SK-N-SH treated with all-trans-retinoic acid at 6 μM for 48 hours (cell line): ENCODE results near the gene CHSY1.
"Not testable (repeated sequence)": the region's sequence is repeated elsewhere in the genome, so short reads cannot be mapped to it uniquely, and the experiment has no call there.

Source experiments
- ARNTL ChIP-seq: fragments of 450-650 bp; formaldehyde crosslinking; IDR thresholded peaks from 2 replicates; pipeline ENCODE4 v1.5.0; 2020; ENCODE audit warnings: low read depth, mild to moderate bottlenecking, moderate library complexity, borderline replicate concordance
- BACH2 ChIP-seq: fragments of 250-450 bp; sonication (Bioruptor Pico); IDR thresholded peaks from 2 replicates; pipeline ENCODE4 v1.9.0; 2021; ENCODE audit warnings: mild to moderate bottlenecking, borderline replicate concordance
- ESRRG ChIP-seq: fragments of 250-450 bp; sonication (Bioruptor Pico); IDR thresholded peaks from 2 replicates; pipeline ENCODE4 v1.6.1; 2021; ENCODE audit warnings: mild to moderate bottlenecking
- OSR1 ChIP-seq: fragments of 250-450 bp; sonication (Bioruptor Pico); IDR thresholded peaks from 2 replicates; pipeline ENCODE4 v1.8.0; 2022; ENCODE audit warnings: moderate library complexity, mild to moderate bottlenecking, inconsistent platforms
- RARB ChIP-seq: fragments of 250-450 bp; sonication (Bioruptor Pico); IDR thresholded peaks from 2 replicates; pipeline ENCODE4 v1.8.0; 2021; ENCODE audit warnings: mild to moderate bottlenecking, moderate library complexity
- ZFP30 ChIP-seq: fragments of 450-650 bp; formaldehyde crosslinking; IDR thresholded peaks from 2 replicates; pipeline ENCODE4 v1.5.0; 2022; ENCODE audit warnings: mild to moderate bottlenecking, moderate library complexity
- ZNF8 ChIP-seq: fragments of 450-650 bp; formaldehyde crosslinking; IDR thresholded peaks from 2 replicates; pipeline ENCODE4 v1.5.0; 2020; ENCODE audit warnings: mild to moderate bottlenecking, moderate library complexity
- TF ChIP-seq, protein P1 (sequence below): fragments of 250-450 bp; sonication (Bioruptor Pico); IDR thresholded peaks from 2 replicates; pipeline ENCODE4 v1.5.1; 2020; ENCODE audit warnings: low read depth, mild to moderate bottlenecking, moderate library complexity
- TF ChIP-seq, protein P2 (sequence below): fragments of 250-450 bp; sonication (Bioruptor Pico); IDR thresholded peaks from 2 replicates; pipeline ENCODE4 v1.8.0; 2020; ENCODE audit warnings: mild to moderate bottlenecking, moderate library complexity, borderline replicate concordance

DNA sequence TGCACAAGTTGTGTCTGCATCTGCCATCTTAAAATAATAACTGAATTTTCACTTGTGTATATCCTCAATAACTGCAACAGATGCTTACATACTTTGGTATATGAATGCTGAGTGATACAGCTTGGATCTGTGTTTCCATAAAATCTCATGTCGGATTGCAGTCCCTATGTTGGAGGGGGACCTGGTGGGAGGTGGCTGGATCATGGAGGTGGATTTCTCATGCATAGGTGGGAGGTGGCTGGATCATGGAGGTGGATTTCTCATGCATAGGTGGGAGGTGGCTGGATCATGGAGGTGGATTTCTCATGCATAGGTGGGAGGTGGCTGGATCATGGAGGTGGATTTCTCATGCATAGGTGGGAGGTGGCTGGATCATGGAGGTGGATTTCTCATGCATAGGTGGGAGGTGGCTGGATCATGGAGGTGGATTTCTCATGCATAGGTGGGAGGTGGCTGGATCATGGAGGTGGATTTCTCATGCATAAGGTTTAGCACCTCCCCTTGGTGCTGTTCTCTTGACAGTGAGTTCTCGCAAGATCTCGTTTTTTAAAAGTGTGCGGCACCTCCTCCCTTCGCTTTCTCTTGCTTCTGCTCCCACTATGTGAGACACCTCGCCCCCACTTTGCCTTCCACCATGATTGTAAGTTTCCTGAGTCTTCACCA is 37.3 kb downstream of the CHSY1 start:
- TF ChIP-seq ZNF8 (CRISPR knock-in tag); RARB (CRISPR knock-in tag); ARNTL; OSR1 (CRISPR knock-in tag); ZFP30 (CRISPR knock-in tag); ESRRG (CRISPR knock-in tag); BACH2 (CRISPR knock-in tag): not testable (repeated sequence)
- TF ChIP-seq, protein P1, sequence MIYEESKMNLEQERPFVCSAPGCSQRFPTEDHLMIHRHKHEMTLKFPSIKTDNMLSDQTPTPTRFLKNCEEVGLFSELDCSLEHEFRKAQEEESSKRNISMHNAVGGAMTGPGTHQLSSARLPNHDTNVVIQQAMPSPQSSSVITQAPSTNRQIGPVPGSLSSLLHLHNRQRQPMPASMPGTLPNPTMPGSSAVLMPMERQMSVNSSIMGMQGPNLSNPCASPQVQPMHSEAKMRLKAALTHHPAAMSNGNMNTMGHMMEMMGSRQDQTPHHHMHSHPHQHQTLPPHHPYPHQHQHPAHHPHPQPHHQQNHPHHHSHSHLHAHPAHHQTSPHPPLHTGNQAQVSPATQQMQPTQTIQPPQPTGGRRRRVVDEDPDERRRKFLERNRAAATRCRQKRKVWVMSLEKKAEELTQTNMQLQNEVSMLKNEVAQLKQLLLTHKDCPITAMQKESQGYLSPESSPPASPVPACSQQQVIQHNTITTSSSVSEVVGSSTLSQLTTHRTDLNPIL, result not testable (repeated sequence)
- TF ChIP-seq, protein P2, sequence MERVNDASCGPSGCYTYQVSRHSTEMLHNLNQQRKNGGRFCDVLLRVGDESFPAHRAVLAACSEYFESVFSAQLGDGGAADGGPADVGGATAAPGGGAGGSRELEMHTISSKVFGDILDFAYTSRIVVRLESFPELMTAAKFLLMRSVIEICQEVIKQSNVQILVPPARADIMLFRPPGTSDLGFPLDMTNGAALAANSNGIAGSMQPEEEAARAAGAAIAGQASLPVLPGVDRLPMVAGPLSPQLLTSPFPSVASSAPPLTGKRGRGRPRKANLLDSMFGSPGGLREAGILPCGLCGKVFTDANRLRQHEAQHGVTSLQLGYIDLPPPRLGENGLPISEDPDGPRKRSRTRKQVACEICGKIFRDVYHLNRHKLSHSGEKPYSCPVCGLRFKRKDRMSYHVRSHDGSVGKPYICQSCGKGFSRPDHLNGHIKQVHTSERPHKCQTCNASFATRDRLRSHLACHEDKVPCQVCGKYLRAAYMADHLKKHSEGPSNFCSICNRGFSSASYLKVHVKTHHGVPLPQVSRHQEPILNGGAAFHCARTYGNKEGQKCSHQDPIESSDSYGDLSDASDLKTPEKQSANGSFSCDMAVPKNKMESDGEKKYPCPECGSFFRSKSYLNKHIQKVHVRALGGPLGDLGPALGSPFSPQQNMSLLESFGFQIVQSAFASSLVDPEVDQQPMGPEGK (CRISPR knock-in tag), result not testable (repeated sequence)
